DMS153 treated with DMSO at 0.1 percent for 48 hours (cell line): ENCODE data around the gene LY6G6D.
A peak's percentile ranks its signal among the peaks of the same experiment; 100 is the strongest.

Experiments used
- DNase-seq: peaks from one replicate; lab custom pipeline; 2025; ENCODE audit not compliant: unreplicated experiment; lab: John Stamatoyannopoulos, UW

LY6G6D gene

GRCh38 chr6:31717499-31718222 is 2.5 kb downstream of the LY6G6D start:
- no peak for DNase-seq

GRCh38 chr6:31718265-31718664 is 3.1 kb downstream of the LY6G6D start:
- peak; percentile 42 for DNase-seq

GRCh38 chr6:31719001-31719400 is 3.9 kb downstream of the LY6G6D start:
- DNase-seq = no peak

- DNase-seq = no peak
Observed at GRCh38 chr6:31720196-31720770, 5.1 kb downstream of the LY6G6D start.

DNA sequence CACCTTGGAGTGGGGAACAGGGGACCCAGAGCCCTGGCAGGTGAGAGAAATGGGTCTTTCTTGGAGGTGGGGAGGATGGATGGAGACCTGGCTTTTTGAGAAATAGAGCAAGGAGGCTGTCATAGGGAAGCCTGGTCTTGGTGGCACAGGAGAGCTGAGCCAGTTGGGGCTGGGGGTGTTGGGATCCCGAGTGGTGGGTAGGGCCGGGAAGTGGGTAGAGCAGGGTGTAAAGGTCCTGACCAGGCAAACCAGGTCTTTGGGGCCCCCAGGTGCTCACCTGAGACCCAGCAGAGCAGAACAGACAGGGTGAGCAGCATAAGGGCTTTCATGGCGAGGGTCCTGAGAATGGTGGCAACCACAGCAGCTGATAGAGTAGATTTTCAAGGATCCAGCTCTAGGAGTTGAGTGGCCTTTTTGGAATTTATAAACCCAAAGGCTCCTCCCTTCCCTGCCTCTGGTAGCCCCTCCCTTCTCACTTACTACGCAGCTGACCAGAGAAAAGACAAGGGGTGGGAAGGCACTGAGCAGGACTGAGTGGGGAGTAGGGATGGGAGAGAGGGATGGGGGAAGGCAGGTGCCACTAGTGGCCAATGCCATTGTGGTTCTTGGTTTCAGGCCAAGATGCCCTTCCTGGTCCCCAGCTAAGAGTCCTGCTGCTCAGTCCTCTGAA is 6.3 kb downstream of the LY6G6D start, which contains the start of gene LY6G6C:
LY6G6C (minus strand) TSS at position 396 of the 670 bp plus-strand sequence; CDS start at position 329, 67 bp downstream.
- DNase-seq = no peak

DNA sequence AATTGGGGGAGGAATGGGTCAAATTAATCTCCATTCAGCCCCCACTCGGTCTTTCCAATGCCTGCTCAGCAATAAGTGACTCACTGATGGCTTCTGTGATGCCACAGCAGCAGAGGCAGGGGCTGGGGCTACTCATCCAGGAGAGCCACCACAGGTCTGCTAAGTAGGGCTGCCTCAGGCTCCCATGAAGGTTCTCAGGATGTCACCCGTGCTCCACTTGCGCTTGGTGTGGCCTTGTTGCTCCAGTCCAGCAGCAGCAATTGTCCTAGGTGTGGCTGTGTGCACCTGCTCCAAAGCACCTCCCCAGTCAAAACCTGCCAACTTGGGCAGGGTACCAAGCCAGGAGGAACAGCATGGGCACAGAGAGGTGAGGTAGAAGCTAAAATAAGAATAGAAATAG is 7.0 kb downstream of the LY6G6D start:
- no peak for DNase-seq

DNA sequence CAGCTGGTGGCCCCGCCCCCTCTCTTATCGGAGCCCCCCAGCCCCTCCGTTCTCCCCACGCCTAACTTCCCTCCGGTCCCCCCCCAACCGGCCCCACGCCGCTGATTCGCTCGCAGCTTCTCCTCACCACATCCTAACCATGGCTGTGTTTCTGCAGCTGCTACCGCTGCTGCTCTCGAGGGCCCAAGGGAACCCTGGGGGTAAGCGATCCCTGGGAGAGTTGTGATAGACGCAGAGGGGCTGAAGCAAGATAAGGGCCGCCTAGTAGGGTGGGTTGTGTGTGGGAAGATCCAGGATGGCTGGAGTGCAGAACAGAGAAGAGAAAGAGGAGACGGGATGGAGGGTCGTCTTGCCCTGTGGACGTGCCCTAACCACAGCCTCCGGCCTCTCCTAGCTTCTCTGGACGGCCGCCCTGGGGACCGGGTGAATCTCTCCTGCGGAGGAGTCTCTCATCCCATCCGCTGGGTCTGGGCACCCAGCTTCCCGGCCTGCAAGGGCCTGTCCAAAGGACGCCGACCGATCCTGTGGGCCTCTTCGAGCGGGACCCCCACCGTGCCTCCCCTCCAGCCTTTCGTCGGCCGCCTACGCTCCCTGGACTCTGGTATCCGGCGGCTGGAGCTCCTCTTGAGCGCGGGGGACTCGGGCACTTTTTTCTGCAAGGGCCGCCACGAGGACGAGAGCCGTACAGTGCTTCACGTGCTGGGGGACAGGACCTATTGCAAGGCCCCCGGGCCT is 8.3 kb downstream of the LY6G6D start, which contains the start of gene MPIG6B:
MPIG6B (plus strand) TSS at position 129 of the 735 bp plus-strand sequence; CDS start at position 140, 11 bp downstream.
- DNase-seq = no peak

DNA sequence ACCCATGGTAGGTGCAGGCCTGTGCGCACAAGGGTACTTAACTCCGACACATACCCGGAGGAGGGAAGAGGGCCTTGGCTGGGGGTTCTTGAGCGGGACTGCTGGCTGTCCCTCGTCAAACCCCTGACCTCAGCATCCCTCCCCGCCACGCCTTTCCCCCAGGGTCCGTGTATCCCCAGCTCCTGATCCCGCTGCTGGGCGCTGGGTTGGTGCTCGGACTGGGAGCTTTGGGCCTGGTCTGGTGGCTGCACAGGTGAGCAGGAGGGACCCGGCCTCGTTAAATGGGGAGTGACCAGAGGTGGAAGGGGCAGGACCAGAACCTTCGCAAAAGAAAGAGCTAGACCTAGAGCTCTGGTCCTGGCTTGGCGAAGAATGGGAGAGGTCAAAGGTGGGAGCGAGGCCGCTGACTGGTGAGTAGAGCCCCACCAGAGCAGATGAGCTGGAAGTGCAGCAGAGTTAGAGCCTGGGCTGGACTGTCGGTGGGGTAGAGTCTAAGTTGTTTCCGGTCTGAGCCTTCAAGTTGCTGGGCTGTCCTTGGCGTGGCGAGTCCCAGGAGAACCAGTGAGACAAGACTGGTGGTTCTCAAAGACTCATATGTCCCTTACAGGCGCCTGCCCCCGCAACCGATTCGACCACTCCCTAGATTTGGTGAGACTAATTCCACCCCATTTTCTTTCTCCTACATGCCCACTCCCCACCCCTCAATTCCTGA is 9.0 kb downstream of the LY6G6D start:
- DNase-seq = no peak

GRCh38 chr6:31725502-31726350 is 10.6 kb downstream of the LY6G6D start:
- DNase-seq = no peak

DNA sequence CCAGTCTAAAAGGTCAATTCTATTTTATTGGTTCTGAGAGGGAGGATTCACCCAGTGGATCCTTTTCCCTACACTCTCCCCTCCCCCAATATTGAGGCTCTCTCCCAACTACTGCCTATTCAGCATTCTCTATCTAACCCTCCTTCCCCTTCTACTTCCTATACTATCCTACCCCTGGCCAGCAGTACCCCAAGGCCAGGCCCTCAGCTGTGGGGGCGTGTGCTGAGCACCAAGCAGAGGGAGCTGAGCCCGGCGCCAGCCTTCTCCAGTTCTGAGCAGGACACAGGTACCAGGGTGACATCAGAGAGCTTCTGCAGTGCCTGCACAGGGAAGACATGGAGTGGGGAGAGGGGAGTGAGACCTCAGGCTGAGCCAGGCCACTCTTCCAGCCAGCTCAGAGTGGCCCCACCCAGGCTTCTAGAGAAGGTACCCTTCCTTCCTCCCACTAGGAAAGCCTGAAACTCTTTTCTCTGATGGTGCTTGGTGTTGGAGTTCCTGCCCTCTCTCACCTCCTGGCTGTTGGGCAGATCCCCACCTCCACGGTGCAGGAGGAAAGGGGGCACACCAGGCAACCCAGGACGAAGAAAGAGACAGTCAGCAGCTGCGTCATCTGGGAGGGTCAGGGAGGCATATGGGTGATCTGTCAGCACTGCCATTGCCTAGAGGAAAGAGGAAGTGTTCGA is 12.0 kb downstream of the LY6G6D start:
- no peak for DNase-seq

- DNase-seq = no peak
Observed at GRCh38 chr6:31727717-31728671, 12.8 kb downstream of the LY6G6D start.

DNA sequence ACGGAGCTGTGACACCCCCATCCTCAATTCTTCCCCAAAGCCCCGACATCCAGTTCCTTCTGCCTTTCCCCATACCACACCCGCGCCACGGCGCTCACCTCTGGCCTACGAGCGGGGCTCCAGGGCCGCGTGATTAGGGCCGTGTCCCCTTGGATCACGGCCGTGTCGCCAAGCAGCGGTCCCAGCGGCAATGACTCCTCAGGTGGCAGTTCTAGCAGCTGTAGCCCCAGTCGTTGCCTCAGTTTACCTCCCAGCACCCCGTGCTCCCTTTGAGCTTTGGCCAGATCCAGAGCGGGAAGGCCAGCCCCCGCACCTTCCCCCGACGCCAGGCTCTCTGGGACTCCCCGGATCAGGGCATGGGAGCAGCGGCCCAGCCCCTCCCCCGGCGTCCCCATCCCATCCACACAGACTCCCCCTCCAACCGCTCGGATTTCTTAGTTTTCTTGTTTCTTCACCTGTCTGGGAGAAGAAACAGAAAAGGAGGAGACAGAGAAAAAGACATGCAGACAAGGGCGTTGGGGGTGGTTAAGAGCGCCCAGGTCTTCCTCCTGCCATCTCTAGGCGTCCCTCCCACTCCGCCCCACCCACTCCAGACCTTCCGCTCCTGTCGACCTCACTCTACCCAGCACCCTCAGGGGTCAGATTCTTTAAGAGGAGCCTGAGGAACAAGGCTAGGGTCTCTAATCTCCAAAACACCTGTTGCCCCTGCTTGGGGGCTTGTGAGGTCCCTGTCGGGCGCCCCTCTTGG is 13.8 kb downstream of the LY6G6D start, which contains the start of gene DDAH2:
DDAH2 (minus strand) TSS at position 533 of the 748 bp plus-strand sequence; CDS start at position 395, 138 bp downstream.
- DNase-seq = no peak

- peak; percentile 77 for DNase-seq
Observed at GRCh38 chr6:31729515-31729978, 14.4 kb downstream of the LY6G6D start.

GRCh38 chr6:31729979-31730630 is 15.0 kb downstream of the LY6G6D start:
- peak; percentile 75 for DNase-seq

DNA sequence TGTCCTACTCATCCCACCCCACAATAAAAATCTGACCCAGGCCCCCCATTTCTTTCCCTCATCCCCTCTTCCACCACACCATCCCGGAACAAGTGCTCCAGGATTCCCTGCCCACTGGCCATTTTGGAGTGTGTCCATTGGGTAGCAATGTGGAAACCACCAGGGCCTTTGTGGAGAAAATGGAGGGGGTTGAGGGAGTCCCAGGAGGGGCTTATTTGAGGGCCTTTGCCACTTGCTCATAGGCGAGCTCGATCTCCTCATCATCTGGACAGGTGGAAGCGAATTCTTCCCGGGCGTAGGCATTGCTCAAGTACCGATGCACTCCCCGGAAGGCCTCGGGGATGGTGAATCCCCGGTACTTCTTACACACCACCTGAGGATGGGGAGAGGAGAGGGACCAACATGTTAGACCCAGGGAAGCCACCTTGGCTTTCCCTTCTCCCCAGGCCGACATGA is 15.5 kb downstream of the LY6G6D start:
- no peak for DNase-seq

GRCh38 chr6:31732029-31732428 is 16.9 kb downstream of the LY6G6D start:
- DNase-seq = no peak
